ENCODE data around the gene WLS.

DNA sequence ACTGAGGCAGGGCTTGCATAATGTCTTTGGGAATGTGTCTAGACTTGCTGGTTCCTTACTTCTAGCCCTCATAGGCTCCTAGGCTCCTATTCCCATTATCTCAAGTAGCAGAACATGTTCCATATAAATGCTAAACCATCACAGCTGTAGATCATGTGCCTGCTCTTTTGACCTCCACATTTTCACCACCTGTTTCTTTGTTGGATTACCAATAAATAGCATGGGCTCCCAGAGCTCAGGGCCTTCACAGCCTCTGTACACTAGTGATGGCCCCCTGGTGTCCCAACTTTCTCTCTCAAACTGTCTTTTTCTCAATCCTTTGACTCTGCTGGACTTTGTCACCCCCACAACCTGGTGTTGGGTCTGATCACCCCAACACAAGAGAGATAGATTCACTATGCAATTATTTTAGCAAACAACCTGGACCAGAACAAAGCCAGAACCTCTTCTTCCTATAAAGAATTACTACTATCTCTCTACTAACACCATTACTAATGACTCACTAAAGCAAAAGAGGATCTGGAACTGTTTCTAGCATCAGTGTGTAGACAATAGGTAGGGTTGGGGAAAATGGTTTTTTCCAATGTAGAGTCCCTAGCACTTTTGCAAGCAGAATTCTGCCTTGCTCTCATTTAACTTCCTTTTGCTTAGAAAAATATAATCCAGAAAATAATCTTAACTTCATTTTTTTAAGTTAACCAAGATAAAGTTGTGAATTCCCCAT, 51.7 kb downstream of the WLS start:
- TF ChIP-seq POLR2A (IDR thresholded peaks at IDR 0.05; ENCODE audit: low read length) (no peak), GATA1 (IDR thresholded peaks at IDR 0.05; ENCODE audit: low read depth, low read length) (no peak)
